A204.1 (cell line): ENCODE measurements around the gene PALS2.

Source experiments
- FAIRE-seq: peaks from 2 replicates; lab custom pipeline; 2012; peaks lifted over from hg19 to GRCh38; lab: Jason Lieb, UNC

PALS2 gene

GRCh38 chr7:24572997-24573553 lies at the start of gene PALS2:
TSS of gene PALS2 (plus strand) at chr7:24573452. CDS start at chr7:24623668, 50,216 bp downstream.
- no peak for FAIRE-seq

DNA sequence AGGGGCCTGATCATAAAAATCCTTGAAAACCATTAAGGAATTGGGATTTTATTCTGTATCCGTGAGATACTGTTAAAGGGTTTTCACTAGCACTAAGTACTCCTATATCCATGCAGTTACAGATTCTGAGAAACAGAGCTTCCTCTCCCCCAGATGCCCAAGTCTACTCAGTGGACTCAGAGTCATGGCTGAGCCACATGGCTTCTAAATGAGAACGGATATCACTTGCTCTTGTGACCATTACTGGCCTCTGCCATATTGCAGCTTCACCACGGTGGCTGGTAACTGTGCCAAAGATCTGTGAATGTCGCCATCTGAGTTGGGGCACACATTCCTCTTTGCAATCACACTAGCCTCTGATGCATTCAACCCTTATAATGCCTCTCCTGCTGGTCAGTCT lies 42.0 kb upstream of the PALS2 start:
- FAIRE-seq, result no peak

- no peak for FAIRE-seq
Measured at GRCh38 chr7:24536682-24537081, 36.6 kb upstream of the PALS2 start.

DNA sequence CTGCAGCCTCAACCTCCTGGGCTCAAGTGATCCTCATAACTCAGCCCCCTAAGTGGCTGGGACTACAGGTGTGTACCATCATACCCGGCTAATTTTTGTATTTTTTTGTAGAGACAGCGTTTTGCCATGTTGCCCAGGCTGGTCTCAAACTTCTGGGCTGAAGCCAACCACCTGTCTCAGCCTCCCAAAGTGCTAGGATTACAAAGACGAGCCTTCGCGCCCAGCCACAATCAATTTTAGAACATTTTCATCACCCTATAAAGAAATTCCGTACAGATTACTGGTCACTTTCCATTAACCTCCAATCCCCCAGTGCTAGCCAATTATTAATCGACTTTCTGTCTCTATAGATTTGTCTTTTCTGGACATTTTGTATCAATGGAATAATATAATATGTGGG lies 32.3 kb upstream of the PALS2 start:
- FAIRE-seq, result no peak

DNA sequence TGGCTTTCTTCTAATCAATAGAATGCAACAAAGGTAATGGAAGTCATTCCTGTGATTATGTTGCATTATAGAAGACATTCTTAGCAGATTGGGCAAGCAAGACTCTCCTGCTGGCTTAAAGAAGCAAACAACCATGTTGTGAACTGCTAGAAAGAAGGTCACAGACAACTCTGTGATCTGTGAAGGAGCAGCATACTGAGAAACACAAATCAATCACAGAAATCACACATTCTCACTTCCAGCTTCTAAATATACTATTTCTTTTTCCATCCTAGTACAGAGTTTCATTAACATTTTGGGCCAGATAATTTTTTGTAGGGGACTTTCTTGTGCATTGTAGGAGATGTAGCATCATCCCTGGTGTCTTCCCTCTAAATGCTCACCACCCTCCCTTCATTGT lies 28.0 kb upstream of the PALS2 start:
- no peak for FAIRE-seq

GRCh38 chr7:24548390-24548789 lies 24.9 kb upstream of the PALS2 start:
- FAIRE-seq, result no peak

DNA sequence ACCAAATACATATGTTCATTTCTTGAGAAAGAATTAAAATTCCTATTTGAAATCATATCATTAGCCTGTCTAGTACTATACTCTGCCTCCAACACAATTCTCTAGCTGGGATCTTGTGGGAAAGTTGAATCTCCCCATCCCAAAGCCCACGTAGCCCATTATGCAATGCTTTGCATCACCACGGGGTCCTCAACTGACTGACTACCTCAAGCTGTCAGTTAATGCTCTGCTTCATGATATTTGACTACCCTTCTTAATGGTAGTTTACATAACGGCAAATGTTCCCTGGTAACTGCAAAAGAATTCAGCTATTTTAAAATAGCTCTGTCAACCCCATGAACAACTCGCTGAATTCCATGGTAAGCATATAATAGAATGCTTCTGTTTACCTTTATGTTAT lies 23.3 kb upstream of the PALS2 start:
- FAIRE-seq, result no peak

GRCh38 chr7:24555184-24555583 lies 18.1 kb upstream of the PALS2 start:
- no peak for FAIRE-seq

GRCh38 chr7:24555719-24556118 lies 17.5 kb upstream of the PALS2 start:
- FAIRE-seq, result no peak

DNA sequence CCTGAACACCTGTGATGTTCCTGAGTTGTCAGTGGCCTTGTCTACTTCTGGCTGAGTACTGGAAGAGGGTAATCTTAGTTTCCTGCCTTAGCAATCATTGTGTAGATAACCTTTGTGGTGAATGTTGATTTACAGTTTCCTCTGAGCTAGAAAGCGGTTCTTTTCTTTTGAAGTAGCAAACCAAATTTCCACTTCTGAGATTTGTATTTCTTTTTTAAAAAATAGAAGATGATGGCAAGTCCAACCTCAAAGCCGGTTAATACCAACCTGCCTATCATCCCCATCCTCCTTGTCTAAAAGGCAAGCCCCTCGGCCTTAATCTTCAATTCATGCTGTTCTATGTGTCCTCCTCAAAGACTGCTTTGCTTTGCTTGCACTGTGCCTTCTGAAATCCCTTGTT lies 12.5 kb upstream of the PALS2 start:
- FAIRE-seq, result no peak

- no peak for FAIRE-seq
Measured at GRCh38 chr7:24566274-24566673, 7.0 kb upstream of the PALS2 start.

- no peak for FAIRE-seq
Measured at GRCh38 chr7:24570983-24571382, 2.3 kb upstream of the PALS2 start.

DNA sequence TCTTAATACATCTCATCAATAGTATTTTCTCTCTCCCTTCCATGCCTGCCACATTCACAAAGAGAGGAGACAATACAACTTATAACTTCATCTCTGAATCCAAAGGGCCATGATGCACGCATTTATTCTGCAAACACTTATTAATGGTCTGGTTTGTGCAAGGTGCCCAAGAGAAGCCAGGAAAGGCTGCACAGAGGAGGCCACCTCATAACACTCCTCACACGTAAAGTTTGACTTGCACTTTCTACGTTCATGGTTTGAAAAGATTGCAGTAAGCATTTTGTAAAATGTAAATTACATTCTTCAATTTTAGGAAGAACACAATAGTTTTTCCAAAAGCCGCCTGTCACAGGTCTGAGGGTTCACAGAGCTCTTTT lies 1.2 kb upstream of the PALS2 start:
- FAIRE-seq, result no peak

- FAIRE-seq, result no peak
Measured at GRCh38 chr7:24572393-24572996, 757 bp upstream of the PALS2 start.

DNA sequence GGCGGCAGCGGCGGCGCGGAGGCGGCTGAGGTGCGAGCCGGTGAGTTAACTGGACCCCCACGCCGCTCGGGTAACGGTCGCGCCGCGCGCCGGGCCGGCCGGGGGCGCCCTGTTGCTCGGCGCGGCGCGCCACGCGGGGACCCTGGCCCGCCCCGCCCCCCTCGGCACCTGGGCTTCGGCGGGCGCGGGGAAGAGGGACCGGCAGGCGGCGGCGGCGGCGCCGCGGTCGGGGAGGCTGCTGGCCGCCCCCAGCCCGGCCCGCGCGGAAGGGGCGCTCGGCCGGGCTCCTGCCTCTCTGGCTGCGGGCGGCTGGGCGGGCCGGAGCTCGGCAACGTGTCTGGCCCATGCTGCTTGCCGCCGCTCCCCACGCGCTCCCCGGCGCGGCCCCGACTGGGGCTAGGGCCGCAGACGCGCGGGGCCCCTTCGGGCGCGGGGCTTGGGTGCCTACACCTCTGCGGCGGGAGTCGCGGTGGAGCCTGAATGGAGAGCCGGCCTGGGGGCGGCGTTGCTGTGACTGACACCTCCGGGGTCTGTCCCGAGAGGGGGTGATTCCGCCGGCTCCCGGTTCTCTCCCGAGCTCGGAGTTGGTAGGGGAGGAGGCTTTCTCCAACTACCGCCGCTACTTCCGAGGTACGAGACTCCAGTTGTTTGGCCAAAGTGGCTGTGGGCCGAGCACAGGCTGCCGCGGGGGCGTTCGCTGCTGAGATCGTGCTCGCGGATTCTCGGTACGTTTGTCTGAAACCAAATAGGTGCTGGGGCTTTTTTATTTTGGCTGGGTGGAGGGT lies 494 bp downstream of the PALS2 start:
- FAIRE-seq, result no peak

GRCh38 chr7:24574386-24574785 lies 1.1 kb downstream of the PALS2 start:
- no peak for FAIRE-seq

GRCh38 chr7:24574950-24575349 lies 1.7 kb downstream of the PALS2 start:
- no peak for FAIRE-seq

- peak; percentile 96 for FAIRE-seq
Measured at GRCh38 chr7:24576171-24577025, 3.1 kb downstream of the PALS2 start.

DNA sequence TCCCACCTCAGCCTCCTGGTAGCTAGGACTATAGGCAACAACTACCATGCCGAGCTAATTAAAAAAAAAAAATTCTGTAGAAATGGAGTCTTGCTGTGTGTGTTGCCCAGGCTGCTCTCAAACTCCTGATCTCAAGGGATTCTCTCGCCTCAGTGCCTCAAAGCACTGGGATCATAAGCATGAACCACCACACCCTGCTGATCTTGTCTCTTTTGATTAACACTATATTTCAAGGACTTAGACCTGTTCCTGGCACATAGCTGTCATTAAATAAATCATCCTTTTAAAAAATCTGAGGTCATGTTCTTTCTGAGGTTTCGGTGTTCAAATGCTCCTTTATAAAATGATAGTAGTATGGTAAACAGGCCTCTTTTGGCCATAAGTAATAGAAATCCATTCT lies 4.8 kb downstream of the PALS2 start:
- no peak for FAIRE-seq

DNA sequence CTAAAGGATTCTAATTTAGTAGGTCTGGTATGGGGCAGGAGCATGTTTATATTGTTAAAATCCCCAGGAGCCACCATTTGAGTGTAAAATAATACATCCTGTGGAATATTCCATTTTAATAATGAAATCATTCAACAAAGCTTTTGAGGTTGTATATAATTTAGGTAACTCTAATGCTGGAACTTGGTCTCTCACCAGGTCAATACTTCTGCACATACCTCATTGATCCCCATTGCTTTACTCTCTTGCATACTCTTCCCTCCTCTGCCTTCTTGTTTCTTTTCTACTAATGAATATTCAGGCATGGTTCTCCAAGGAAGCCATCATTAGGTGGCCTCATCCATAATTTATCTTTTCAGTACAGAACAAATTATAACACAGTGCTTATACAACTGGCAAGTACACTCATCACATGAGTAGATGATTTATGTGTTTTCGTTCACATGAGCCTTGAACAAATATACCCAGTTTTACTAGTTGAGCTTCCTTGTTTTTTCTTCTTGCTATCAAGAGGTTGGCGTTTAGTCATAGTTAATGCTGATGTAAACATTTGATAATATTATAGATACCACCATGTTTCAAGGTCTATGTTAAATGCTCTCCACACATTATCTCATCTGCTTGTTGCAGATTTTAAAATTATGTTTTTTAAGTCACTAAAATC lies 7.2 kb downstream of the PALS2 start:
- FAIRE-seq, result no peak

DNA sequence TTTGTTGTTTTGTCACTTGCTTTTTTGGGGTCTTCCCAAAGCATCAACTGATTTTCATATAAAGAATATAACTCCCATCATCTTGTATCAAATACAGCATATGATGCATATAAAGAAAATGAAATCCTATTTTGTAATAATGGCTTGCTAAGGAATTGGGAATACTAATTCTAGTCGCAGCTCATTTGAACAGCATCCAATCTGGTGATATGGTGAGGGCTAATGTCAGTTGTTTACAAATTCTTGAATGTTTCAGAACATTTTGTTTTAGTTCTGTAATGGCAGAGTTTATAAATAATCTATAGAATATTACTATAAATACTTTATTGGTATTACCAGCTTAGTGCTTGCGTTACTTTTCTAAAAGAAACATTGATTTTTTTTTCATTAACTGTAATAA lies 8.9 kb downstream of the PALS2 start:
- FAIRE-seq, result no peak

DNA sequence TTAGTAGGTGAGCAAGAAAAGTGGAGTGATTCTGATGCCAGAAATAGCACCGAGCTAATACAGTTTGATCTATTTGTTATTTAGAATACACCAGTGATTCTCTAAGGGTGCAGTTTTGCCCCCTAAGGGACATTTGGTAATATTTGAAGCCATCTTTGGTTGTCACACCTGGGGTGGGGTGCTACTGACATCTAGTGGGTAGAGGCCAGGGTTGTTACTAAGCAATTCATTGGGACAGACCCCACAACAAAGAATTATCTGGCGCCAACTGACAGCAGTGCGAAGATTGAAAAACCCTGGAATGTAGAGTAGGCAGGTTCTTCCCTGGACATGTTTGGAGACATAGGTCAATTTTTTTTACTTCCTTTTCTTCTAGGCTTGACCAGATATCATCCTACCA lies 14.6 kb downstream of the PALS2 start:
- no peak for FAIRE-seq
